SK-N-SH treated with all-trans-retinoic acid at 6 μM for 48 hours (cell line): Measurements from ENCODE around the gene RAB44.

ENCODE experiments used
- ATAC-seq: fragments of 200-7000 bp; cut with Tn5 transposase; 3 replicates; pipeline ENCODE4 v1.9.1; 2020; ENCODE audit warnings: mild to moderate bottlenecking, moderate library complexity
- ARNTL ChIP-seq: fragments of 450-650 bp; formaldehyde crosslinking; IDR thresholded peaks from 2 replicates; pipeline ENCODE4 v1.5.0; 2020; ENCODE audit warnings: low read depth, mild to moderate bottlenecking, moderate library complexity, borderline replicate concordance
- BACH2 ChIP-seq: fragments of 250-450 bp; sonication (Bioruptor Pico); IDR thresholded peaks from 2 replicates; pipeline ENCODE4 v1.9.0; 2021; ENCODE audit warnings: mild to moderate bottlenecking, borderline replicate concordance
- ESRRG ChIP-seq: fragments of 250-450 bp; sonication (Bioruptor Pico); IDR thresholded peaks from 2 replicates; pipeline ENCODE4 v1.6.1; 2021; ENCODE audit warnings: mild to moderate bottlenecking
- GLIS3 ChIP-seq: fragments of 250-450 bp; sonication (Bioruptor Pico); IDR thresholded peaks from 2 replicates; pipeline ENCODE4 v1.5.0; 2020; ENCODE audit warnings: mild to moderate bottlenecking, moderate library complexity
- ISL1 ChIP-seq: fragments of 250-450 bp; sonication (Bioruptor Pico); IDR thresholded peaks from 2 replicates; pipeline ENCODE4 v2.1.2; 2022; ENCODE audit warnings: mild to moderate bottlenecking, moderate library complexity
- OSR1 ChIP-seq: fragments of 250-450 bp; sonication (Bioruptor Pico); IDR thresholded peaks from 2 replicates; pipeline ENCODE4 v1.8.0; 2022; ENCODE audit warnings: moderate library complexity, mild to moderate bottlenecking, inconsistent platforms
- PPARA ChIP-seq: fragments of 250-450 bp; sonication (Bioruptor Pico); IDR thresholded peaks from 2 replicates; pipeline ENCODE4 v1.5.0; 2020; ENCODE audit warnings: mild to moderate bottlenecking, borderline replicate concordance
- RARB ChIP-seq: fragments of 250-450 bp; sonication (Bioruptor Pico); IDR thresholded peaks from 2 replicates; pipeline ENCODE4 v1.8.0; 2021; ENCODE audit warnings: mild to moderate bottlenecking, moderate library complexity
- SNAI2 ChIP-seq: fragments of 250-450 bp; sonication (Bioruptor Pico); IDR thresholded peaks from 2 replicates; pipeline ENCODE4 v1.5.0; 2020; ENCODE audit warnings: mild to moderate bottlenecking, moderate library complexity
- TCF4 ChIP-seq: fragments of 250-450 bp; sonication (Bioruptor Pico); IDR thresholded peaks from 2 replicates; pipeline ENCODE4 v1.8.0; 2021; ENCODE audit warnings: mild to moderate bottlenecking, moderate library complexity, borderline replicate concordance
- TOX ChIP-seq: fragments of 250-450 bp; sonication (Bioruptor Pico); IDR thresholded peaks from 2 replicates; pipeline ENCODE4 v1.8.0; 2021; ENCODE audit warnings: mild to moderate bottlenecking, moderate library complexity, borderline replicate concordance
- ZC3H10 ChIP-seq: fragments of 250-450 bp; sonication (Bioruptor Pico); IDR thresholded peaks from 2 replicates; pipeline ENCODE4 v1.5.1; 2021; ENCODE audit warnings: mild to moderate bottlenecking, moderate library complexity
- ZFP30 ChIP-seq: fragments of 450-650 bp; formaldehyde crosslinking; IDR thresholded peaks from 2 replicates; pipeline ENCODE4 v1.5.0; 2022; ENCODE audit warnings: mild to moderate bottlenecking, moderate library complexity
- ZNF565 ChIP-seq: fragments of 450-650 bp; formaldehyde crosslinking; conservative IDR thresholded peaks from 2 replicates; pipeline ENCODE4 v1.5.0; 2020; ENCODE audit warnings: low read depth, mild to moderate bottlenecking, moderate library complexity
- ZNF70 ChIP-seq: fragments of 450-650 bp; formaldehyde crosslinking; IDR thresholded peaks from 2 replicates; pipeline ENCODE4 v1.5.0; 2020; ENCODE audit warnings: mild to moderate bottlenecking, moderate library complexity
- ZNF8 ChIP-seq: fragments of 450-650 bp; formaldehyde crosslinking; IDR thresholded peaks from 2 replicates; pipeline ENCODE4 v1.5.0; 2020; ENCODE audit warnings: mild to moderate bottlenecking, moderate library complexity
- TF ChIP-seq, protein P1 (sequence below): fragments of 250-450 bp; sonication (Bioruptor Pico); IDR thresholded peaks from 2 replicates; pipeline ENCODE4 v1.5.0; 2020; ENCODE audit warnings: mild to moderate bottlenecking, moderate library complexity
- TF ChIP-seq, protein P2 (sequence below): fragments of 250-450 bp; sonication (Bioruptor Pico); IDR thresholded peaks from 2 replicates; pipeline ENCODE4 v1.8.0; 2021; ENCODE audit warnings: low read depth, mild to moderate bottlenecking, moderate library complexity, borderline replicate concordance
- TF ChIP-seq, protein P3 (sequence below): fragments of 250-450 bp; sonication (Bioruptor Pico); IDR thresholded peaks from 2 replicates; pipeline ENCODE4 v1.8.0; 2020; ENCODE audit warnings: mild to moderate bottlenecking, moderate library complexity, borderline replicate concordance
- TF ChIP-seq, protein P4 (sequence below): fragments of 250-450 bp; sonication (Bioruptor Pico); IDR thresholded peaks from 2 replicates; pipeline ENCODE4 v1.5.1; 2020; ENCODE audit warnings: low read depth, mild to moderate bottlenecking, moderate library complexity

Gene RAB44

DNA sequence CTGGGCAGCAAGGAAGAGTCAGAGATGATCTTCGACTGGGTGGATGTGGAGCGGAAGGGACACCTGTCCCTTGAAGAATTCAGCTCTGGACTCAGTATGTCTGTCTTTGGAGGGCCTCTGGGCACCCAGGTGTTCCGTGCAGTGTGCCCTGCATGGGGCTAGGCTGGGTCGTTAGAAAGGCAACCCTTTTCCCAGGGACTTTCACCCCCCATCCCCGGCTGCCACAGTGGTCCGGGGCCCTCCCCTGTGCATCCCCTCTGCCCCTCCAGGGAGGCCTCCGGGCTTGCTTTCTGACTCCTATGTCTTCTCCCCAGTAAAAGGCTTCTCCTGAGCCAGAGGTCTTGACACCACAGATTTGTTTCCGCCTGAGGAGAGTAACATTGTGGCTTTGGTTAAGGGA lies 16.2 kb downstream of the RAB44 start:
- ATAC-seq, result no peak
- TF ChIP-seq, protein P1, sequence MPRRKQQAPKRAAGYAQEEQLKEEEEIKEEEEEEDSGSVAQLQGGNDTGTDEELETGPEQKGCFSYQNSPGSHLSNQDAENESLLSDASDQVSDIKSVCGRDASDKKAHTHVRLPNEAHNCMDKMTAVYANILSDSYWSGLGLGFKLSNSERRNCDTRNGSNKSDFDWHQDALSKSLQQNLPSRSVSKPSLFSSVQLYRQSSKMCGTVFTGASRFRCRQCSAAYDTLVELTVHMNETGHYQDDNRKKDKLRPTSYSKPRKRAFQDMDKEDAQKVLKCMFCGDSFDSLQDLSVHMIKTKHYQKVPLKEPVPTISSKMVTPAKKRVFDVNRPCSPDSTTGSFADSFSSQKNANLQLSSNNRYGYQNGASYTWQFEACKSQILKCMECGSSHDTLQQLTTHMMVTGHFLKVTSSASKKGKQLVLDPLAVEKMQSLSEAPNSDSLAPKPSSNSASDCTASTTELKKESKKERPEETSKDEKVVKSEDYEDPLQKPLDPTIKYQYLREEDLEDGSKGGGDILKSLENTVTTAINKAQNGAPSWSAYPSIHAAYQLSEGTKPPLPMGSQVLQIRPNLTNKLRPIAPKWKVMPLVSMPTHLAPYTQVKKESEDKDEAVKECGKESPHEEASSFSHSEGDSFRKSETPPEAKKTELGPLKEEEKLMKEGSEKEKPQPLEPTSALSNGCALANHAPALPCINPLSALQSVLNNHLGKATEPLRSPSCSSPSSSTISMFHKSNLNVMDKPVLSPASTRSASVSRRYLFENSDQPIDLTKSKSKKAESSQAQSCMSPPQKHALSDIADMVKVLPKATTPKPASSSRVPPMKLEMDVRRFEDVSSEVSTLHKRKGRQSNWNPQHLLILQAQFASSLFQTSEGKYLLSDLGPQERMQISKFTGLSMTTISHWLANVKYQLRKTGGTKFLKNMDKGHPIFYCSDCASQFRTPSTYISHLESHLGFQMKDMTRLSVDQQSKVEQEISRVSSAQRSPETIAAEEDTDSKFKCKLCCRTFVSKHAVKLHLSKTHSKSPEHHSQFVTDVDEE (CRISPR knock-in tag), result no peak
- TF ChIP-seq OSR1 (CRISPR knock-in tag), result no peak
- TF ChIP-seq RARB (CRISPR knock-in tag), result no peak
- TF ChIP-seq ZNF565 (CRISPR knock-in tag), result no peak
- TF ChIP-seq, protein P2, sequence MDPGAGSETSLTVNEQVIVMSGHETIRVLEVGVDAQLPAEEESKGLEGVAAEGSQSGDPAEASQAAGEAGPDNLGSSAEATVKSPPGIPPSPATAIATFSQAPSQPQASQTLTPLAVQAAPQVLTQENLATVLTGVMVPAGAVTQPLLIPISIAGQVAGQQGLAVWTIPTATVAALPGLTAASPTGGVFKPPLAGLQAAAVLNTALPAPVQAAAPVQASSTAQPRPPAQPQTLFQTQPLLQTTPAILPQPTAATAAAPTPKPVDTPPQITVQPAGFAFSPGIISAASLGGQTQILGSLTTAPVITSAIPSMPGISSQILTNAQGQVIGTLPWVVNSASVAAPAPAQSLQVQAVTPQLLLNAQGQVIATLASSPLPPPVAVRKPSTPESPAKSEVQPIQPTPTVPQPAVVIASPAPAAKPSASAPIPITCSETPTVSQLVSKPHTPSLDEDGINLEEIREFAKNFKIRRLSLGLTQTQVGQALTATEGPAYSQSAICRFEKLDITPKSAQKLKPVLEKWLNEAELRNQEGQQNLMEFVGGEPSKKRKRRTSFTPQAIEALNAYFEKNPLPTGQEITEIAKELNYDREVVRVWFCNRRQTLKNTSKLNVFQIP (CRISPR knock-in tag), result no peak
- no peak for TF ChIP-seq ARNTL (CRISPR knock-in tag)
- TF ChIP-seq BACH2 (CRISPR knock-in tag), result no peak
- no peak for TF ChIP-seq ZNF70 (CRISPR knock-in tag)
- TF ChIP-seq SNAI2 (CRISPR knock-in tag), result no peak
- TF ChIP-seq, protein P3, sequence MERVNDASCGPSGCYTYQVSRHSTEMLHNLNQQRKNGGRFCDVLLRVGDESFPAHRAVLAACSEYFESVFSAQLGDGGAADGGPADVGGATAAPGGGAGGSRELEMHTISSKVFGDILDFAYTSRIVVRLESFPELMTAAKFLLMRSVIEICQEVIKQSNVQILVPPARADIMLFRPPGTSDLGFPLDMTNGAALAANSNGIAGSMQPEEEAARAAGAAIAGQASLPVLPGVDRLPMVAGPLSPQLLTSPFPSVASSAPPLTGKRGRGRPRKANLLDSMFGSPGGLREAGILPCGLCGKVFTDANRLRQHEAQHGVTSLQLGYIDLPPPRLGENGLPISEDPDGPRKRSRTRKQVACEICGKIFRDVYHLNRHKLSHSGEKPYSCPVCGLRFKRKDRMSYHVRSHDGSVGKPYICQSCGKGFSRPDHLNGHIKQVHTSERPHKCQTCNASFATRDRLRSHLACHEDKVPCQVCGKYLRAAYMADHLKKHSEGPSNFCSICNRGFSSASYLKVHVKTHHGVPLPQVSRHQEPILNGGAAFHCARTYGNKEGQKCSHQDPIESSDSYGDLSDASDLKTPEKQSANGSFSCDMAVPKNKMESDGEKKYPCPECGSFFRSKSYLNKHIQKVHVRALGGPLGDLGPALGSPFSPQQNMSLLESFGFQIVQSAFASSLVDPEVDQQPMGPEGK (CRISPR knock-in tag), result no peak
- no peak for TF ChIP-seq TOX
- TF ChIP-seq ZNF8, result no peak
- TF ChIP-seq ISL1 (CRISPR knock-in tag), result no peak
- TF ChIP-seq TCF4 (CRISPR knock-in tag), result no peak

DNA sequence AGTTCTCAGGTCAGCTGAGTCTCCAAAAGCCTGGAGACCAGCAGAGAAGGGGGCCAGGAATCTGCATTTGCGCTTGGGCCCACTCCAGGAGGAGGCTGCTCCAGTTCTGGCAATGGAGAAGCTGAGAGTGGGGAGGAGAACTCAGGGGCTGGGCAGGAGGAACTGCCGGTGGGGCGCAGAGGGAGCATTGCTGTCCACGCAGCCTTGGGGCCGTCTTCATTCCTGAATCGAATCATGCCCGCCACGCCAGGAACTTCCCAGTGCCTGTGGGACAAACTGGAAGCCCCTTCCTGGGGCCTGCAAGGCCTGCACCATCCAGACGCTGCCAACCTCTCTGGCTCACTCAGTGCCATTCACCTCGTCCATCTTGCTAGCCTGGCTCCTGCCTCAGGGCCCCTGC lies 16.9 kb downstream of the RAB44 start:
- ATAC-seq, result no peak
- TF ChIP-seq OSR1 (CRISPR knock-in tag) (no peak), ESRRG (CRISPR knock-in tag) (no peak), SNAI2 (CRISPR knock-in tag) (no peak), TOX (no peak), ZNF8 (no peak), ARNTL (CRISPR knock-in tag) (no peak), PPARA (CRISPR knock-in tag) (no peak), ZFP30 (CRISPR knock-in tag) (no peak), GLIS3 (no peak), ISL1 (CRISPR knock-in tag) (no peak), ZC3H10 (CRISPR knock-in tag) (no peak), ZNF70 (CRISPR knock-in tag) (no peak), TCF4 (CRISPR knock-in tag) (no peak)
- TF ChIP-seq, protein P4, sequence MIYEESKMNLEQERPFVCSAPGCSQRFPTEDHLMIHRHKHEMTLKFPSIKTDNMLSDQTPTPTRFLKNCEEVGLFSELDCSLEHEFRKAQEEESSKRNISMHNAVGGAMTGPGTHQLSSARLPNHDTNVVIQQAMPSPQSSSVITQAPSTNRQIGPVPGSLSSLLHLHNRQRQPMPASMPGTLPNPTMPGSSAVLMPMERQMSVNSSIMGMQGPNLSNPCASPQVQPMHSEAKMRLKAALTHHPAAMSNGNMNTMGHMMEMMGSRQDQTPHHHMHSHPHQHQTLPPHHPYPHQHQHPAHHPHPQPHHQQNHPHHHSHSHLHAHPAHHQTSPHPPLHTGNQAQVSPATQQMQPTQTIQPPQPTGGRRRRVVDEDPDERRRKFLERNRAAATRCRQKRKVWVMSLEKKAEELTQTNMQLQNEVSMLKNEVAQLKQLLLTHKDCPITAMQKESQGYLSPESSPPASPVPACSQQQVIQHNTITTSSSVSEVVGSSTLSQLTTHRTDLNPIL (CRISPR knock-in tag), result no peak
- TF ChIP-seq, protein P1 (CRISPR knock-in tag), result no peak

DNA sequence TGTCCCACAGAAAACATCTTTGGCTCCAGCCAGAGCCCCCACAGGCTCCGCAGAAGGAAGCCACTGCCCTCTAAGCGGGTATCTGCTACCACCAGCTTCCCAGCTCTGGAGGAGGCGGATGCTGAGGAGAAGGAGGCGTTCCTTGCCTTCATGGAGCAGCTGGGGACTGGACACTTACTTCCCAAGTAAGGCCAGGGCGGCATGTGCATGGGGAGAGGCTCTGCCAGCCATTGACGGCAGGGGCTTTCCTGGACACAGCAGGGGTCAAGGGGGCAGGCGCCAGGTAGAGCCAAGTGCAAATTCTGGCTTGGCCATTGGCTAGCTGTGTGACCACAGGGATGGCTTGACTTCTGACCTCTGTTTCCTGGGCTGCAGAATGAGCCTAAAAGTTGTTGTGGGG lies 17.8 kb downstream of the RAB44 start:
- no peak for TF ChIP-seq TCF4 (CRISPR knock-in tag)
- TF ChIP-seq ZNF70 (CRISPR knock-in tag), result no peak
- TF ChIP-seq, all 23 proteins: peak for 0
- no peak for ATAC-seq
